WTC11 (cell line): Measurements from ENCODE around the gene CHD9NB. TPM values are rescaled to one million over a fixed set of nuclear protein-coding genes. Genes with fewer than 3 reads are reported as not detected.

ENCODE experiments used
- ATAC-seq: fragments of 200-7000 bp; cut with Tn5 transposase; 2 replicates; pipeline ENCODE4 v1.10.0; 2021; ENCODE audit warnings: mild to moderate bottlenecking, moderate library complexity
- CTCF ChIA-PET: fragments of 300-600 bp; sonication (Branson Sonifier 250); formaldehyde crosslinking; loops from one replicate; lab custom pipeline; 2021; ENCODE audit warnings: antibody characterized with exemption; lab: Charles Lee
- POLR2A ChIA-PET: fragments of 350-600 bp; sonication (Branson Sonifier 250); formaldehyde crosslinking; loops from one replicate; lab custom pipeline; 2021; ENCODE audit warnings: antibody characterized with exemption; lab: Charles Lee
- DNase-seq: peaks from one replicate; pipeline ENCODE4 v3.0.0; 2021; ENCODE audit warnings: low spot score
- H3K27ac Mint-ChIP-seq: 2 replicates; pipeline ENCODE4 v1.8.0; 2021; ENCODE audit warnings: mixed read lengths
- H3K27me3 Mint-ChIP-seq: 2 replicates; pipeline ENCODE4 v1.8.0; 2021; ENCODE audit warnings: low read depth, mild to moderate bottlenecking, moderate library complexity, mixed read lengths
- H3K36me3 Mint-ChIP-seq: 2 replicates; pipeline ENCODE4 v1.8.0; 2021; ENCODE audit warnings: mixed read lengths
- H3K4me1 Mint-ChIP-seq: 2 replicates; pipeline ENCODE4 v1.8.0; 2022; ENCODE audit warnings: mixed read lengths
- H3K4me3 Mint-ChIP-seq: 2 replicates; pipeline ENCODE4 v1.8.0; 2021; ENCODE audit warnings: mild to moderate bottlenecking, moderate library complexity, mixed read lengths
- H3K9me3 Mint-ChIP-seq: 2 replicates; pipeline ENCODE4 v1.8.0; 2021; ENCODE audit warnings: mixed read lengths
- GTF2I ChIP-seq: fragments of 250-450 bp; sonication (Bioruptor Pico); conservative IDR thresholded peaks from 2 replicates; pipeline ENCODE4 v1.4.0; 2021; ENCODE audit warnings: mild to moderate bottlenecking
- HMGA2 ChIP-seq: fragments of 250-450 bp; sonication (Bioruptor Pico); IDR thresholded peaks from 2 replicates; pipeline ENCODE4 v1.4.0; 2021; ENCODE audit warnings: mild to moderate bottlenecking, moderate library complexity
- IRF2 ChIP-seq: sonication (generic); formaldehyde crosslinking; IDR thresholded peaks from 2 replicates; pipeline ENCODE4 v1.8.0; 2022; ENCODE audit warnings: low read depth, missing genetic modification reagents, borderline replicate concordance
- MYBL2 ChIP-seq: sonication (generic); formaldehyde crosslinking; IDR thresholded peaks from 2 replicates; pipeline ENCODE4 v1.8.1; 2023; ENCODE audit warnings: mild to moderate bottlenecking, moderate library complexity, missing genetic modification reagents
- ZNF121 ChIP-seq: sonication (generic); formaldehyde crosslinking; IDR thresholded peaks from 2 replicates; pipeline ENCODE4 v1.8.0; 2023; ENCODE audit warnings: missing genetic modification reagents
- total RNA-seq: library from RNA; stranded (reverse); gene quantifications from 3 replicates; pipeline ENCODE4 v1.2.3, GENCODE V29; 2021
- TF ChIP-seq, protein P1 (sequence below): fragments of 250-450 bp; sonication (Bioruptor Pico); IDR thresholded peaks from 2 replicates; pipeline ENCODE4 v1.9.0; 2021; ENCODE audit warnings: mild to moderate bottlenecking
- TF ChIP-seq, protein P2 (sequence below): sonication (generic); formaldehyde crosslinking; IDR thresholded peaks from 2 replicates; pipeline ENCODE4 v1.8.1; 2022; ENCODE audit warnings: missing genetic modification reagents, borderline replicate concordance
- TF ChIP-seq, protein P3 (sequence below): sonication (generic); formaldehyde crosslinking; IDR thresholded peaks from 2 replicates; pipeline ENCODE4 v1.8.0; 2022; ENCODE audit warnings: mild to moderate bottlenecking, missing genetic modification reagents
- TF ChIP-seq, protein P4 (sequence below): sonication (generic); formaldehyde crosslinking; IDR thresholded peaks from 2 replicates; pipeline ENCODE4 v1.8.1; 2022; ENCODE audit warnings: mild to moderate bottlenecking, missing genetic modification reagents, moderate library complexity, borderline replicate concordance
- TF ChIP-seq, protein P5 (sequence below): sonication (generic); formaldehyde crosslinking; IDR thresholded peaks from 2 replicates; pipeline ENCODE4 v1.8.1; 2023; ENCODE audit warnings: mild to moderate bottlenecking, missing genetic modification reagents
- TF ChIP-seq, protein P6 (sequence below): fragments of 250-450 bp; sonication (Bioruptor Pico); IDR thresholded peaks from 2 replicates; pipeline ENCODE4 v2.1.2; 2022; ENCODE audit warnings: mild to moderate bottlenecking, moderate library complexity

The CHD9NB gene
- total RNA-seq, 1 experiment from 2014 or later = 3.5 TPM

DNA sequence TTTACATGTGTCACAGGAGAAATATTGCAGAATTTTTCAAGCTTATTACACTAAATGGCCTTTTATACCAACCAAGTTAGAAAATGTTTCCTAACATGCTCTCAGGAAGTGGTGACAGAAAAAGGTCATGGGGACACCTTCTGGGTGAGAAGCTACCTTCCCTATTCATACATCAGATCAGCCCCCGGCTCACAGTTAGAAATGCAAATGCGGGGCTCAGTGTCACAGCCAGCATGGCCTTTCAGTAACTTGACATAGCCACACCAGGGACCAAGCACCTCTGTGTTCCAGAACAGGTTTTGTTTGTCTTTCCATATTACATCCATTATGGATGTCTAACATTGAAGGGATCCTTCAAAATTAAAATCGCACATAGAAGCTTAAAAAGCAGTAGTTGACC is 59.5 kb downstream of the CHD9NB start (continued):
- TF ChIP-seq, protein P1, sequence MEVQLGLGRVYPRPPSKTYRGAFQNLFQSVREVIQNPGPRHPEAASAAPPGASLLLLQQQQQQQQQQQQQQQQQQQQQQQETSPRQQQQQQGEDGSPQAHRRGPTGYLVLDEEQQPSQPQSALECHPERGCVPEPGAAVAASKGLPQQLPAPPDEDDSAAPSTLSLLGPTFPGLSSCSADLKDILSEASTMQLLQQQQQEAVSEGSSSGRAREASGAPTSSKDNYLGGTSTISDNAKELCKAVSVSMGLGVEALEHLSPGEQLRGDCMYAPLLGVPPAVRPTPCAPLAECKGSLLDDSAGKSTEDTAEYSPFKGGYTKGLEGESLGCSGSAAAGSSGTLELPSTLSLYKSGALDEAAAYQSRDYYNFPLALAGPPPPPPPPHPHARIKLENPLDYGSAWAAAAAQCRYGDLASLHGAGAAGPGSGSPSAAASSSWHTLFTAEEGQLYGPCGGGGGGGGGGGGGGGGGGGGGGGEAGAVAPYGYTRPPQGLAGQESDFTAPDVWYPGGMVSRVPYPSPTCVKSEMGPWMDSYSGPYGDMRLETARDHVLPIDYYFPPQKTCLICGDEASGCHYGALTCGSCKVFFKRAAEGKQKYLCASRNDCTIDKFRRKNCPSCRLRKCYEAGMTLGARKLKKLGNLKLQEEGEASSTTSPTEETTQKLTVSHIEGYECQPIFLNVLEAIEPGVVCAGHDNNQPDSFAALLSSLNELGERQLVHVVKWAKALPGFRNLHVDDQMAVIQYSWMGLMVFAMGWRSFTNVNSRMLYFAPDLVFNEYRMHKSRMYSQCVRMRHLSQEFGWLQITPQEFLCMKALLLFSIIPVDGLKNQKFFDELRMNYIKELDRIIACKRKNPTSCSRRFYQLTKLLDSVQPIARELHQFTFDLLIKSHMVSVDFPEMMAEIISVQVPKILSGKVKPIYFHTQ (CRISPR knock-in tag) = no peak
- TF ChIP-seq, protein P2, sequence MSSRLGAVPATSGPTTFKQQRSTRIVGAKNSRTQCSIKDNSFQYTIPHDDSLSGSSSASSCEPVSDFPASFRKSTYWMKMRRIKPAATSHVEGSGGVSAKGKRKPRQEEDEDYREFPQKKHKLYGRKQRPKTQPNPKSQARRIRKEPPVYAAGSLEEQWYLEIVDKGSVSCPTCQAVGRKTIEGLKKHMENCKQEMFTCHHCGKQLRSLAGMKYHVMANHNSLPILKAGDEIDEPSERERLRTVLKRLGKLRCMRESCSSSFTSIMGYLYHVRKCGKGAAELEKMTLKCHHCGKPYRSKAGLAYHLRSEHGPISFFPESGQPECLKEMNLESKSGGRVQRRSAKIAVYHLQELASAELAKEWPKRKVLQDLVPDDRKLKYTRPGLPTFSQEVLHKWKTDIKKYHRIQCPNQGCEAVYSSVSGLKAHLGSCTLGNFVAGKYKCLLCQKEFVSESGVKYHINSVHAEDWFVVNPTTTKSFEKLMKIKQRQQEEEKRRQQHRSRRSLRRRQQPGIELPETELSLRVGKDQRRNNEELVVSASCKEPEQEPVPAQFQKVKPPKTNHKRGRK (CRISPR knock-in tag) = no peak
- TF ChIP-seq, protein P3, sequence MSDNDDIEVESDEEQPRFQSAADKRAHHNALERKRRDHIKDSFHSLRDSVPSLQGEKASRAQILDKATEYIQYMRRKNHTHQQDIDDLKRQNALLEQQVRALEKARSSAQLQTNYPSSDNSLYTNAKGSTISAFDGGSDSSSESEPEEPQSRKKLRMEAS (CRISPR knock-in tag) = no peak
- TF ChIP-seq IRF2 = no peak
- TF ChIP-seq, all 79 proteins: peak for 0

DNA sequence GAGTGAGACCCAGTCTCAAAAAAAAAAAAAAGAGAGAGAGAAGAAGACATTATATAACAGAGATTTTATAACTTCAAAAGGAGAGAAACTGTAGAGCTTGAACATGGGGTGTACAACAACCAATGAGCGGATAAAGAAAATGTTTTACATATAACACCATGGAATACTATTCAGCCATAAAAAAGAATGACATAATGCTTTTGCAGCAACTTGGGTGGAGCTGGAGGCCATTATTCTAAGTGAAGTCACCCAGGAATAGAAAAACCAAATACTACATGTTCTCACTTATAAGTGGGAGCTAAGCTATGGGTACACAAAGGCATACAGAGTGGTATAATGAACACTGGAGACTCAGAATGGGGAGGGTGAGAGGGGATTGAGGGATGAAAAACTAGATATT is 61.1 kb downstream of the CHD9NB start:
- H3K9me3 Mint-ChIP-seq = peaks cover 3% of the 10 kb centered on the region

More for the DNA sequence above, 61.1 kb downstream of the CHD9NB start:
- H3K27me3 Mint-ChIP-seq = no peaks in the 10 kb centered on the region
- no peak for ATAC-seq
- POLR2A ChIA-PET = no interaction called here
- CTCF ChIA-PET = interaction anchor here (0.8 kb wide), 1 partner anchor 292 kb away, joined by 3 read pairs; no protein-coding TSS in a partner anchor
- TF ChIP-seq HMGA2 (CRISPR knock-in tag) = no peak
- no peak for TF ChIP-seq GTF2I
- TF ChIP-seq, protein P4, sequence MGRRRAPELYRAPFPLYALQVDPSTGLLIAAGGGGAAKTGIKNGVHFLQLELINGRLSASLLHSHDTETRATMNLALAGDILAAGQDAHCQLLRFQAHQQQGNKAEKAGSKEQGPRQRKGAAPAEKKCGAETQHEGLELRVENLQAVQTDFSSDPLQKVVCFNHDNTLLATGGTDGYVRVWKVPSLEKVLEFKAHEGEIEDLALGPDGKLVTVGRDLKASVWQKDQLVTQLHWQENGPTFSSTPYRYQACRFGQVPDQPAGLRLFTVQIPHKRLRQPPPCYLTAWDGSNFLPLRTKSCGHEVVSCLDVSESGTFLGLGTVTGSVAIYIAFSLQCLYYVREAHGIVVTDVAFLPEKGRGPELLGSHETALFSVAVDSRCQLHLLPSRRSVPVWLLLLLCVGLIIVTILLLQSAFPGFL (CRISPR knock-in tag) = no peak
- no peak for TF ChIP-seq MYBL2 (CRISPR knock-in tag)
- TF ChIP-seq, protein P5, sequence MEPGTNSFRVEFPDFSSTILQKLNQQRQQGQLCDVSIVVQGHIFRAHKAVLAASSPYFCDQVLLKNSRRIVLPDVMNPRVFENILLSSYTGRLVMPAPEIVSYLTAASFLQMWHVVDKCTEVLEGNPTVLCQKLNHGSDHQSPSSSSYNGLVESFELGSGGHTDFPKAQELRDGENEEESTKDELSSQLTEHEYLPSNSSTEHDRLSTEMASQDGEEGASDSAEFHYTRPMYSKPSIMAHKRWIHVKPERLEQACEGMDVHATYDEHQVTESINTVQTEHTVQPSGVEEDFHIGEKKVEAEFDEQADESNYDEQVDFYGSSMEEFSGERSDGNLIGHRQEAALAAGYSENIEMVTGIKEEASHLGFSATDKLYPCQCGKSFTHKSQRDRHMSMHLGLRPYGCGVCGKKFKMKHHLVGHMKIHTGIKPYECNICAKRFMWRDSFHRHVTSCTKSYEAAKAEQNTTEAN (CRISPR knock-in tag) = no peak
- TF ChIP-seq, protein P6, sequence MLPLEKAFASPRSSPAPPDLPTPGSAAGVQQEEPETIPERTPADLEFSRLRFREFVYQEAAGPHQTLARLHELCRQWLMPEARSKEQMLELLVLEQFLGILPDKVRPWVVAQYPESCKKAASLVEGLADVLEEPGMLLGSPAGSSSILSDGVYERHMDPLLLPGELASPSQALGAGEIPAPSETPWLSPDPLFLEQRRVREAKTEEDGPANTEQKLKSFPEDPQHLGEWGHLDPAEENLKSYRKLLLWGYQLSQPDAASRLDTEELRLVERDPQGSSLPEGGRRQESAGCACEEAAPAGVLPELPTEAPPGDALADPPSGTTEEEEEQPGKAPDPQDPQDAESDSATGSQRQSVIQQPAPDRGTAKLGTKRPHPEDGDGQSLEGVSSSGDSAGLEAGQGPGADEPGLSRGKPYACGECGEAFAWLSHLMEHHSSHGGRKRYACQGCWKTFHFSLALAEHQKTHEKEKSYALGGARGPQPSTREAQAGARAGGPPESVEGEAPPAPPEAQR = no peak
- no peak for TF ChIP-seq ZNF121 (CRISPR knock-in tag)
- no peak overlapping the region for H3K27ac Mint-ChIP-seq
- DNase-seq = no peak
- no peak overlapping the region for H3K4me3 Mint-ChIP-seq
- H3K36me3 Mint-ChIP-seq = no peaks in the 10 kb centered on the region
- H3K4me1 Mint-ChIP-seq = peaks cover 4% of the 10 kb centered on the region

Other genes starting within 250 kb of the CHD9NB start
- 29.8 to 34.3 TPM (median 31.3 TPM) in 3 replicates for gene CHD9, start 2.1 kb upstream of the CHD9NB start, total RNA-seq